Subcutaneous abdominal adipose tissue (tissue), 5 donors: ENCODE measurements around the gene ARHGEF19.
A peak's percentile ranks its signal among the peaks of the same experiment; 100 is the strongest.
"Not testable (repeated sequence)": the region's sequence is repeated elsewhere in the genome, so short reads cannot be mapped to it uniquely, and the experiment has no call there.

Experiments
- H3K27ac ChIP-seq: one replicate; pipeline ENCODE4 v1.7.0; 2013; ENCODE audit warnings: low read depth, mild to moderate bottlenecking, inconsistent platforms, low read length, moderate library complexity
- H3K27me3 ChIP-seq, 5 donors: one replicate each; pipeline ENCODE4 v1.7.0; 2013; ENCODE audit warnings: low read length in 5 of 5, inconsistent platforms in 1 of 5; ENCODE audit not compliant: control insufficient read depth in 5 of 5, insufficient read depth in 4 of 5
- H3K36me3 ChIP-seq, 5 donors: one replicate each; pipeline ENCODE4 v1.7.0; 2013; ENCODE audit warnings: low read length in 5 of 5; ENCODE audit not compliant: control insufficient read depth in 5 of 5, insufficient read depth in 5 of 5
- H3K4me1 ChIP-seq, 5 donors: one replicate each; pipeline ENCODE4 v1.7.0; 2013; ENCODE audit warnings: low read length in 5 of 5, mild to moderate bottlenecking in 3 of 5, moderate library complexity in 1 of 5; ENCODE audit not compliant: control insufficient read depth in 5 of 5, insufficient read depth in 5 of 5
- H3K4me3 ChIP-seq, 5 donors: one replicate each; pipeline ENCODE4 v1.7.0; 2013; ENCODE audit warnings: low read length in 5 of 5, low read depth in 1 of 5
- H3K9ac ChIP-seq, 5 donors: one replicate each; pipeline ENCODE4 v1.7.0; 2013; ENCODE audit warnings: low read length in 5 of 5, mild to moderate bottlenecking in 4 of 5, moderate library complexity in 3 of 5
- H3K9me3 ChIP-seq, 5 donors: one replicate each; pipeline ENCODE4 v1.7.0; 2013; ENCODE audit warnings: low read length in 5 of 5; ENCODE audit not compliant: control insufficient read depth in 5 of 5
- donor health status: healthy.
- donor health status: healthy.
- donor health status: healthy.
- donor health status: healthy.
- donor health status: healthy.

Gene ARHGEF19

GRCh38 chr1:16251381-16251780, 38.9 kb upstream of the ARHGEF19 start:
- no peaks in the 10 kb centered on the region for H3K27me3 ChIP-seq
- H3K36me3 ChIP-seq, result peaks cover 16 to 65% (median 50%) of the 10 kb centered on the region in 5 donors
- no peak overlapping the region for H3K9ac ChIP-seq
- H3K27ac ChIP-seq, result no peak overlapping the region
- peaks cover 5 to 42% (median 38%) of the 10 kb centered on the region in 5 donors for H3K4me1 ChIP-seq
- no peaks in the 10 kb centered on the region for H3K9me3 ChIP-seq
- no peak overlapping the region for H3K4me3 ChIP-seq

- no peak overlapping the region for H3K27ac ChIP-seq
- peaks cover 11 to 59% (median 45%) of the 10 kb centered on the region in 5 donors for H3K36me3 ChIP-seq
- H3K9ac ChIP-seq, result no peak overlapping the region
- no peaks in the 10 kb centered on the region for H3K27me3 ChIP-seq
- no peaks in the 10 kb centered on the region for H3K9me3 ChIP-seq
- H3K4me3 ChIP-seq, result no peak overlapping the region
- peaks cover 5 to 42% (median 38%) of the 10 kb centered on the region in 5 donors for H3K4me1 ChIP-seq
Measured at GRCh38 chr1:16250524-16251251, 38.2 kb upstream of the ARHGEF19 start.

GRCh38 chr1:16249596-16250241, 37.3 kb upstream of the ARHGEF19 start:
- Histone ChIP-seq H3K27ac (peak overlapping the region; percentile 77), H3K9ac (no peak overlapping the region), H3K4me3 (no peak overlapping the region), H3K36me3 (peaks cover 10 to 52% (median 35%) of the 10 kb centered on the region in 5 donors), H3K4me1 (peaks cover 5 to 42% (median 38%) of the 10 kb centered on the region in 5 donors), H3K9me3 (no peaks in the 10 kb centered on the region), H3K27me3 (no peaks in the 10 kb centered on the region)

- H3K9ac ChIP-seq, result peak overlapping the region in 1 of 5 donors; percentile 46
- no peaks in the 10 kb centered on the region for H3K27me3 ChIP-seq
- H3K9me3 ChIP-seq, result no peaks in the 10 kb centered on the region
- peaks cover 10 to 47% (median 32%) of the 10 kb centered on the region in 5 donors for H3K36me3 ChIP-seq
- H3K4me1 ChIP-seq, result peaks cover 7 to 39% (median 34%) of the 10 kb centered on the region in 5 donors
- H3K27ac ChIP-seq, result peak overlapping the region; percentile 77
- no peak overlapping the region for H3K4me3 ChIP-seq
Measured at GRCh38 chr1:16248603-16249516, 36.4 kb upstream of the ARHGEF19 start.

GRCh38 chr1:16248007-16248436, 35.6 kb upstream of the ARHGEF19 start:
- H3K4me1 ChIP-seq, result peaks cover 7 to 37% (median 34%) of the 10 kb centered on the region in 5 donors
- peak overlapping the region in 1 of 5 donors; percentile 46 for H3K9ac ChIP-seq
- H3K27ac ChIP-seq, result peak overlapping the region; percentile 77
- no peaks in the 10 kb centered on the region for H3K9me3 ChIP-seq
- no peaks in the 10 kb centered on the region for H3K27me3 ChIP-seq
- no peak overlapping the region for H3K4me3 ChIP-seq
- H3K36me3 ChIP-seq, result peaks cover 10 to 38% (median 29%) of the 10 kb centered on the region in 5 donors

- no peak overlapping the region for H3K4me3 ChIP-seq
- peaks cover 7 to 33% (median 26%) of the 10 kb centered on the region in 5 donors for H3K36me3 ChIP-seq
- no peaks in the 10 kb centered on the region for H3K27me3 ChIP-seq
- no peaks in the 10 kb centered on the region for H3K9me3 ChIP-seq
- peak overlapping the region; percentile 77 for H3K27ac ChIP-seq
- no peak overlapping the region for H3K9ac ChIP-seq
- H3K4me1 ChIP-seq, result peaks cover 7 to 37% (median 34%) of the 10 kb centered on the region in 5 donors
Measured at GRCh38 chr1:16247441-16247840, 35.0 kb upstream of the ARHGEF19 start.

GRCh38 chr1:16246961-16247360, 34.5 kb upstream of the ARHGEF19 start:
- H3K4me3 ChIP-seq, result no peak overlapping the region
- H3K36me3 ChIP-seq, result peaks cover 3 to 28% (median 21%) of the 10 kb centered on the region in 5 donors
- H3K9me3 ChIP-seq, result no peaks in the 10 kb centered on the region
- no peak overlapping the region for H3K9ac ChIP-seq
- peaks cover 7 to 37% (median 34%) of the 10 kb centered on the region in 5 donors for H3K4me1 ChIP-seq
- H3K27me3 ChIP-seq, result no peaks in the 10 kb centered on the region
- no peak overlapping the region for H3K27ac ChIP-seq

- H3K36me3 ChIP-seq, result peaks cover 0 to 21% (median 14%) of the 10 kb centered on the region in 5 donors
- not testable (repeated sequence) for H3K27me3 ChIP-seq, H3K27ac ChIP-seq, H3K4me3 ChIP-seq, H3K9ac ChIP-seq, H3K9me3 ChIP-seq
- peaks cover 7 to 37% (median 34%) of the 10 kb centered on the region in 5 donors for H3K4me1 ChIP-seq
Measured at GRCh38 chr1:16246239-16246638, 33.8 kb upstream of the ARHGEF19 start.

- Histone ChIP-seq H3K36me3 (peaks cover 0 to 15% (median 8%) of the 10 kb centered on the region in 5 donors), H3K9me3 (no peaks in the 10 kb centered on the region), H3K27me3 (no peaks in the 10 kb centered on the region), H3K4me3 (no peak overlapping the region), H3K9ac (no peak overlapping the region), H3K27ac (no peak overlapping the region), H3K4me1 (peaks cover 7 to 34% (median 29%) of the 10 kb centered on the region in 5 donors)
Measured at GRCh38 chr1:16245476-16246196, 33.2 kb upstream of the ARHGEF19 start.
